SKM-1 (cell line): ENCODE results near the gene DCTN2.
"Not testable (repeated sequence)": the region's sequence is repeated elsewhere in the genome, so short reads cannot be mapped to it uniquely, and the experiment has no call there.

Experiments
- DNase-seq: peaks from one replicate; lab custom pipeline; 2025; ENCODE audit not compliant: unreplicated experiment; lab: John Stamatoyannopoulos, UW

DCTN2 gene

GRCh38 chr12:57577981-57578758 lies 31.2 kb upstream of the DCTN2 start:
- no peak for DNase-seq

GRCh38 chr12:57576613-57577160 lies 29.7 kb upstream of the DCTN2 start:
- DNase-seq: no peak

- no peak for DNase-seq
Measured at GRCh38 chr12:57575771-57576612, 29.0 kb upstream of the DCTN2 start.

GRCh38 chr12:57574795-57575194 lies 27.8 kb upstream of the DCTN2 start:
- no peak for DNase-seq

- DNase-seq: no peak
Measured at GRCh38 chr12:57571926-57572762, 25.2 kb upstream of the DCTN2 start.

- not testable (repeated sequence) for DNase-seq
Measured at GRCh38 chr12:57570438-57570837, 23.4 kb upstream of the DCTN2 start.

GRCh38 chr12:57569858-57570257 lies 22.9 kb upstream of the DCTN2 start:
- no peak for DNase-seq

GRCh38 chr12:57568838-57569237 lies 21.8 kb upstream of the DCTN2 start:
- DNase-seq: no peak

GRCh38 chr12:57564178-57564740 lies 17.3 kb upstream of the DCTN2 start:
- DNase-seq: no peak

- DNase-seq: no peak
Measured at GRCh38 chr12:57563358-57563757, 16.4 kb upstream of the DCTN2 start.

GRCh38 chr12:57561117-57561516 lies 14.1 kb upstream of the DCTN2 start:
- not testable (repeated sequence) for DNase-seq

- no peak for DNase-seq
Measured at GRCh38 chr12:57560516-57560915, 13.5 kb upstream of the DCTN2 start.

- DNase-seq: no peak
Measured at GRCh38 chr12:57558864-57559263, 11.9 kb upstream of the DCTN2 start.

GRCh38 chr12:57554897-57555296 lies 7.9 kb upstream of the DCTN2 start:
- DNase-seq: no peak

- DNase-seq: no peak
Measured at GRCh38 chr12:57554453-57554852, 7.5 kb upstream of the DCTN2 start.

GRCh38 chr12:57553343-57554202 lies 6.6 kb upstream of the DCTN2 start:
- DNase-seq: no peak

- DNase-seq: no peak
Measured at GRCh38 chr12:57552835-57553313, 5.9 kb upstream of the DCTN2 start.

- DNase-seq: no peak
Measured at GRCh38 chr12:57552306-57552651, 5.3 kb upstream of the DCTN2 start.

GRCh38 chr12:57551637-57552305 lies 4.8 kb upstream of the DCTN2 start:
- DNase-seq: no peak
